ENCODE data around the gene KRT76. TPM values are rescaled to one million over a fixed set of nuclear protein-coding genes. Genes with fewer than 3 reads are reported as not detected.

KRT76 gene
- total and polyA plus RNA-seq, 3 experiments from 2014 or later = not detected

- Mint-ChIP-seq H3K36me3 (peaks cover 0 to 4% (median 0%) of the 10 kb centered on the region in 3 donors), H3K4me3 (no peak overlapping the region), H3K27ac (no peak overlapping the region), H3K9me3 (peaks cover 13 to 32% (median 29%) of the 10 kb centered on the region in 5 donors), H3K27me3 (peaks cover 12 to 14% of the 10 kb centered on the region in 2 donors), H3K4me1 (no peaks in the 10 kb centered on the region)
- CTCF ChIA-PET = no interaction called here
- H3K27me3 ChIP-seq (ENCODE audit: insufficient read depth, low read length, poor library complexity, severe bottlenecking) = no peaks in the 10 kb centered on the region
- H3K9me3 ChIP-seq (ENCODE audit: low read length) = no peaks in the 10 kb centered on the region
- H3K36me3 ChIP-seq (ENCODE audit: insufficient read depth, low read length) = no peaks in the 10 kb centered on the region
- no peaks in the 10 kb centered on the region for H3K4me1 ChIP-seq (ENCODE audit: insufficient read depth, low read length)
- no peak for DNase-seq
- POLR2A ChIA-PET = no interaction called here
- no peak overlapping the region for H3K4me3 ChIP-seq (ENCODE audit: low read length)
- no peak overlapping the region for H3K27ac ChIP-seq (ENCODE audit: low read depth, low read length)
Measured at GRCh38 chr12:52759218-52759617, 17.9 kb downstream of the KRT76 start.

- Histone ChIP-seq H3K4me1 (ENCODE audit: insufficient read depth, low read length) (no peaks in the 10 kb centered on the region), H3K4me3 (ENCODE audit: low read length) (no peak overlapping the region), H3K27ac (ENCODE audit: low read depth, low read length) (no peak overlapping the region), H3K9me3 (ENCODE audit: low read length) (no peaks in the 10 kb centered on the region), H3K36me3 (ENCODE audit: insufficient read depth, low read length) (no peaks in the 10 kb centered on the region), H3K27me3 (ENCODE audit: insufficient read depth, low read length, poor library complexity, severe bottlenecking) (no peaks in the 10 kb centered on the region)
- ChIA-PET CTCF (no interaction called here), POLR2A (no interaction called here)
- H3K9me3 Mint-ChIP-seq = peaks cover 13 to 29% (median 24%) of the 10 kb centered on the region in 5 donors
- no peaks in the 10 kb centered on the region for H3K4me1 Mint-ChIP-seq
- peaks cover 8 to 10% of the 10 kb centered on the region in 2 donors for H3K27me3 Mint-ChIP-seq
- peaks cover 0 to 4% (median 0%) of the 10 kb centered on the region in 3 donors for H3K36me3 Mint-ChIP-seq
- no peak overlapping the region for H3K27ac Mint-ChIP-seq
- no peak for DNase-seq
- no peak overlapping the region for H3K4me3 Mint-ChIP-seq
Measured at GRCh38 chr12:52757449-52758176, 19.5 kb downstream of the KRT76 start.

- Mint-ChIP-seq H3K4me3 (no peak overlapping the region), H3K27ac (no peak overlapping the region), H3K36me3 (peaks cover 0 to 4% (median 0%) of the 10 kb centered on the region in 3 donors), H3K4me1 (no peaks in the 10 kb centered on the region), H3K27me3 (peaks cover 8 to 10% of the 10 kb centered on the region in 2 donors), H3K9me3 (peaks cover 11 to 18% (median 13%) of the 10 kb centered on the region in 5 donors)
- CTCF ChIA-PET = no interaction called here
- H3K4me1 ChIP-seq (ENCODE audit: insufficient read depth, low read length) = no peaks in the 10 kb centered on the region
- POLR2A ChIA-PET = no interaction called here
- no peak overlapping the region for H3K27ac ChIP-seq (ENCODE audit: low read depth, low read length)
- no peaks in the 10 kb centered on the region for H3K36me3 ChIP-seq (ENCODE audit: insufficient read depth, low read length)
- H3K9me3 ChIP-seq (ENCODE audit: low read length) = no peaks in the 10 kb centered on the region
- DNase-seq = no peak
- H3K27me3 ChIP-seq (ENCODE audit: insufficient read depth, low read length, poor library complexity, severe bottlenecking) = no peaks in the 10 kb centered on the region
- H3K4me3 ChIP-seq (ENCODE audit: low read length) = no peak overlapping the region
Measured at GRCh38 chr12:52756281-52756960, 20.7 kb downstream of the KRT76 start.

- Mint-ChIP-seq H3K27ac (no peak overlapping the region), H3K4me1 (no peaks in the 10 kb centered on the region), H3K36me3 (no peaks in the 10 kb centered on the region), H3K4me3 (no peak overlapping the region), H3K27me3 (peaks cover 8 to 11% of the 10 kb centered on the region in 2 donors), H3K9me3 (peaks cover 4 to 12% (median 5%) of the 10 kb centered on the region in 5 donors)
- POLR2A ChIA-PET = no interaction called here
- CTCF ChIA-PET = no interaction called here
- Histone ChIP-seq H3K27me3 (ENCODE audit: insufficient read depth, low read length, poor library complexity, severe bottlenecking) (no peaks in the 10 kb centered on the region), H3K4me3 (ENCODE audit: low read length) (no peak overlapping the region), H3K4me1 (ENCODE audit: insufficient read depth, low read length) (no peaks in the 10 kb centered on the region), H3K36me3 (ENCODE audit: insufficient read depth, low read length) (no peaks in the 10 kb centered on the region), H3K27ac (ENCODE audit: low read depth, low read length) (no peak overlapping the region), H3K9me3 (ENCODE audit: low read length) (no peaks in the 10 kb centered on the region)
- no peak for DNase-seq
Measured at GRCh38 chr12:52755533-52755932, 21.6 kb downstream of the KRT76 start.

GRCh38 chr12:52754135-52754534 lies 23.0 kb downstream of the KRT76 start:
- POLR2A ChIA-PET = no interaction called here
- no peak overlapping the region for H3K27ac Mint-ChIP-seq
- no peaks in the 10 kb centered on the region for H3K4me1 ChIP-seq (ENCODE audit: insufficient read depth, low read length)

GRCh38 chr12:52753283-52753682 lies 23.9 kb downstream of the KRT76 start:
- peaks cover 4% of the 10 kb centered on the region for H3K4me1 ChIP-seq (ENCODE audit: insufficient read depth, low read length)
- no peaks in the 10 kb centered on the region for H3K36me3 ChIP-seq (ENCODE audit: insufficient read depth, low read length)
- Mint-ChIP-seq H3K9me3 (no peaks in the 10 kb centered on the region), H3K4me1 (no peaks in the 10 kb centered on the region), H3K27me3 (peaks cover 7 to 9% of the 10 kb centered on the region in 2 donors), H3K36me3 (no peaks in the 10 kb centered on the region), H3K27ac (no peak overlapping the region), H3K4me3 (no peak overlapping the region)
- H3K4me3 ChIP-seq (ENCODE audit: low read length) = no peak overlapping the region
- no peak for DNase-seq
- H3K9me3 ChIP-seq (ENCODE audit: low read length) = no peaks in the 10 kb centered on the region
- CTCF ChIA-PET = no interaction called here
- H3K27ac ChIP-seq (ENCODE audit: low read depth, low read length) = no peak overlapping the region
- POLR2A ChIA-PET = no interaction called here
- no peaks in the 10 kb centered on the region for H3K27me3 ChIP-seq (ENCODE audit: insufficient read depth, low read length, poor library complexity, severe bottlenecking)

More at GRCh38 chr12:52754135-52754534, 23.0 kb downstream of the KRT76 start:
- DNase-seq = no peak
- H3K9me3 ChIP-seq (ENCODE audit: low read length) = no peaks in the 10 kb centered on the region
- peaks cover 0 to under 1% (median 0%) of the 10 kb centered on the region in 5 donors for H3K9me3 Mint-ChIP-seq
- H3K36me3 ChIP-seq (ENCODE audit: insufficient read depth, low read length) = no peaks in the 10 kb centered on the region
- H3K36me3 Mint-ChIP-seq = no peaks in the 10 kb centered on the region
- CTCF ChIA-PET = no interaction called here
- H3K4me3 ChIP-seq (ENCODE audit: low read length) = no peak overlapping the region
- peaks cover 7 to 11% of the 10 kb centered on the region in 2 donors for H3K27me3 Mint-ChIP-seq
- no peaks in the 10 kb centered on the region for H3K27me3 ChIP-seq (ENCODE audit: insufficient read depth, low read length, poor library complexity, severe bottlenecking)
- no peak overlapping the region for H3K27ac ChIP-seq (ENCODE audit: low read depth, low read length)
- no peak overlapping the region for H3K4me3 Mint-ChIP-seq
- no peaks in the 10 kb centered on the region for H3K4me1 Mint-ChIP-seq

GRCh38 chr12:52752516-52752915 lies 24.6 kb downstream of the KRT76 start:
- H3K36me3 ChIP-seq (ENCODE audit: insufficient read depth, low read length) = no peaks in the 10 kb centered on the region
- Mint-ChIP-seq H3K4me1 (no peaks in the 10 kb centered on the region), H3K9me3 (no peaks in the 10 kb centered on the region), H3K27me3 (peaks cover 7 to 9% of the 10 kb centered on the region in 2 donors), H3K4me3 (no peak overlapping the region), H3K27ac (peak overlapping the region in 1 of 8 donors; percentile 8), H3K36me3 (no peaks in the 10 kb centered on the region)
- no peak for DNase-seq
- ChIA-PET POLR2A (no interaction called here), CTCF (no interaction called here)
- peaks cover 4% of the 10 kb centered on the region for H3K4me1 ChIP-seq (ENCODE audit: insufficient read depth, low read length)
- no peak overlapping the region for H3K4me3 ChIP-seq (ENCODE audit: low read length)
- no peak overlapping the region for H3K27ac ChIP-seq (ENCODE audit: low read depth, low read length)
- no peaks in the 10 kb centered on the region for H3K27me3 ChIP-seq (ENCODE audit: insufficient read depth, low read length, poor library complexity, severe bottlenecking)
- H3K9me3 ChIP-seq (ENCODE audit: low read length) = no peaks in the 10 kb centered on the region

- no peaks in the 10 kb centered on the region for H3K36me3 ChIP-seq (ENCODE audit: insufficient read depth, low read length)
- peaks cover 7 to 9% of the 10 kb centered on the region in 2 donors for H3K27me3 Mint-ChIP-seq
- POLR2A ChIA-PET = no interaction called here
- no peak overlapping the region for H3K4me3 Mint-ChIP-seq
- H3K27ac Mint-ChIP-seq = peak overlapping the region in 1 of 8 donors; percentile 8
- no peaks in the 10 kb centered on the region for H3K9me3 ChIP-seq (ENCODE audit: low read length)
- DNase-seq = no peak
- no peaks in the 10 kb centered on the region for H3K9me3 Mint-ChIP-seq
- H3K4me1 ChIP-seq (ENCODE audit: insufficient read depth, low read length) = peaks cover 4% of the 10 kb centered on the region
- no peak overlapping the region for H3K4me3 ChIP-seq (ENCODE audit: low read length)
- CTCF ChIA-PET = interaction anchor here (0.6 to 1.2 kb wide), 2 partner anchors 113 to 141 kb away, joined by 4 read pairs; no protein-coding TSS in a partner anchor
- no peak overlapping the region for H3K27ac ChIP-seq (ENCODE audit: low read depth, low read length)
- H3K36me3 Mint-ChIP-seq = no peaks in the 10 kb centered on the region
- H3K27me3 ChIP-seq (ENCODE audit: insufficient read depth, low read length, poor library complexity, severe bottlenecking) = no peaks in the 10 kb centered on the region
- H3K4me1 Mint-ChIP-seq = no peaks in the 10 kb centered on the region
Measured at GRCh38 chr12:52751795-52752194, 25.4 kb downstream of the KRT76 start.
